ENCODE results near the gene CD3G.

CD3G gene

GRCh38 chr11:118370774-118371173, 26.6 kb downstream of the CD3G start:
- TF ChIP-seq CTCF (IDR thresholded peaks at IDR 0.05; ENCODE audit: low read depth, low read length) = no peak
- in situ Hi-C loops (cut with HindIII; ENCODE audit: low sequenced_read_pairs) = no loop called here
- DNase-seq (ENCODE audit: low read depth, low spot score) = no peak
- no peak overlapping the region for H3K4me3 ChIP-seq (ENCODE audit: low read depth, low read length)

DNA sequence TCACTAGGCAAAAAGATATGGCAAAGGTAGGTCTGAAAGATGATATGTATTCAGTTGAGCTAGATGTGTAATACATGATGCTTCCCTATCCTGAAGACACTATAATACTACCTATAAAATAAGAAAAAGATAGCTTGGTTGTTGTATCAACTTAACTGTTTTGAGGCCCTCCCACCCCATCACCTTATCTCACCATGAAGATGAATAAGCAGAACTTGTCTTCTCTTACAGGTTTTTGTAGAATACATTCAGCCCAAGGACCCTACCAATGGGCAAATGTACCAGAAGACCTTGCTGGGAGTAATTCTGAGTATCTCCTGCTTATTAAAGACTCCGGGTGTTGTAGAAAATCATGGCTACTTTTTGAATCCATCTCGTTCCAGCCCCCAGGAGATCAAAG, 29.1 kb downstream of the CD3G start:
- no peak for DNase-seq (ENCODE audit: low read depth, low spot score)
- no peak overlapping the region for H3K4me3 ChIP-seq (ENCODE audit: low read depth, low read length)
- no peak for TF ChIP-seq CTCF (IDR thresholded peaks at IDR 0.05; ENCODE audit: low read depth, low read length)
- in situ Hi-C loops (cut with HindIII; ENCODE audit: low sequenced_read_pairs) = no loop called here

- in situ Hi-C loops (cut with HindIII; ENCODE audit: low sequenced_read_pairs) = no loop called here
- H3K4me3 ChIP-seq (ENCODE audit: low read depth, low read length) = no peak overlapping the region
- no peak for TF ChIP-seq CTCF (IDR thresholded peaks at IDR 0.05; ENCODE audit: low read depth, low read length)
- no peak for DNase-seq (ENCODE audit: low read depth, low spot score)
These were observed 29.7 kb downstream of the CD3G start for GRCh38 chr11:118373871-118374270.

DNA sequence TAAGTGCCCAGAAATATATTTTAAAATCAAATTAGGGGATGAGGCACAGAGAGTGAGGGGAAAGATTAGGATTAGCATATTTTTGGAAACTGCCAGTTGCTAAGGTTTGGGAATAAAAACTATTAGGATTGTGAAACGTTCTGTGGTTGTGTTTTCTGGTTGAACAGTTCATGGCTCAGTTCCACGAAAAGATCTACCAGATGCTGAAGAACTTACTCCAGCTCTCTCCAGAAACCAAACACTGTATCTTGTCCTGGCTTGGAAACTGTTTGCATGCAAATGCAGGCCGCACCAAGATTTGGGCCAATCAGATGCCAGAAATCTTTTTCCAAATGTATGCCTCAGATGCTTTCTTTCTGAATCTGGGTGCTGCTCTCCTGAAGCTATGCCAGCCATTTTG, 30.6 kb downstream of the CD3G start:
- TF ChIP-seq CTCF (IDR thresholded peaks at IDR 0.05; ENCODE audit: low read depth, low read length) = no peak
- DNase-seq (ENCODE audit: low read depth, low spot score) = no peak
- no peak overlapping the region for H3K4me3 ChIP-seq (ENCODE audit: low read depth, low read length)
- in situ Hi-C loops (cut with HindIII; ENCODE audit: low sequenced_read_pairs) = no loop called here

DNA sequence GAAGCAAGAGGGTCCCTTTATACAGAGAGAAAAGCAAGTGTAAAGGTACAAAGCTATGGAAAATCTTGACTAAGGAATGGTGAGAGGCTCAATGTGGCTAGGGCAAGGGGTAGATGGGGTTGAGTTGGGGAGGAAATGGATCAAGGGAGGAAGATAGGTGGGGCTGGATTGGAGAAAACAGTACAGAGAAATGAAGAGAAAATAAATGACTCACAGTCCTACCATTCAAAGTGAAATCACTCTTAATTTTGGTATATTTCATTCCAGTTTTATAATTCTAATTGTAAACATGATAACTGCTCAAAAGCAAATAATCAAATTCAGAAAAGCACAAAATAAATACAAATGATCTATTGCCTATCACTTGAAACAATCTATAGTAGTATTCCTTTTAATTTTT, 31.8 kb downstream of the CD3G start:
- no peak overlapping the region for H3K4me3 ChIP-seq (ENCODE audit: low read depth, low read length)
- TF ChIP-seq CTCF (IDR thresholded peaks at IDR 0.05; ENCODE audit: low read depth, low read length) = no peak
- DNase-seq (ENCODE audit: low read depth, low spot score) = no peak
- in situ Hi-C loops (cut with HindIII; ENCODE audit: low sequenced_read_pairs) = no loop called here

DNA sequence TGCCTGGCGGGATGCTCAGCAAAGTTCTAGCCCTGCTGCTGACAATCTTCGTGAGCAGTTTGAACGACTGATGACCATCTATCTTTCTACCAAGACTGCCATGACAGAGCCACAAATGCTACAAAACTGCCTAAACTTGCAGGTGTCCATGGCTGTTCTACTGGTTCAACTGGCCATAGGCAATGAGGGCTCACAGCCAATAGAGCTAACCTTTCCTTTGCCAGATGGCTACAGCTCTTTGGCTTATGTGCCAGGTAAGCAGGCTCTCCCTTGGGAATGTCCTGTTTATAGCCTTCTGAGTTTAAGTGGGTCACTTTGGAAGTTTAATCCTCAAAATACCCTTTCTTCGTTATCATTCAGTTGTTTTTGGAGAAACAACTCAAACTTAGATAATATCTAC, 35.4 kb downstream of the CD3G start:
- no peak for TF ChIP-seq CTCF (IDR thresholded peaks at IDR 0.05; ENCODE audit: low read depth, low read length)
- in situ Hi-C loops (cut with HindIII; ENCODE audit: low sequenced_read_pairs) = no loop called here
- no peak overlapping the region for H3K4me3 ChIP-seq (ENCODE audit: low read depth, low read length)
- no peak for DNase-seq (ENCODE audit: low read depth, low spot score)

DNA sequence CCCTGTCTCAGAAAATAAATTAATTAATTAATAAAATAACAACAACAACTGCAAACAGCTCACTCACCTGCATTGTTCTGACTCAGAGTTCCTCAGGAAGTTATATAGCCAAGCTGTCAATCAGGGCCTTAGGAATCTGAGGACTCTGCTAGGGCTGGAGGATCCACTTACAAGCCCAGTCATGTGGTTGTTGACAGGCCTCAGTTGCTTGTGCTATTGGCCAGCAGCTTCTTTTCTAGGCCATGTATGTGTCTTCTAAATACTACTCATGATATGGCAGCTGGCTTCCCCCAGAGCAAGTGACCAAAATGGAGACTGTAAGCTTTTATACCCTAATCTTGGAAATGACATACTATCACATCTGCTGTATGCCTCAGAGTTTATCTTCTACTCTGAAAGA, 36.4 kb downstream of the CD3G start:
- TF ChIP-seq CTCF (IDR thresholded peaks at IDR 0.05; ENCODE audit: low read depth, low read length) = no peak
- in situ Hi-C loops (cut with HindIII; ENCODE audit: low sequenced_read_pairs) = no loop called here
- DNase-seq (ENCODE audit: low read depth, low spot score) = no peak
- H3K4me3 ChIP-seq (ENCODE audit: low read depth, low read length) = no peak overlapping the region
